Measurements from ENCODE around the gene MAS1L. TPM values are rescaled to one million over a fixed set of nuclear protein-coding genes. Genes with fewer than 3 reads are reported as not detected.

MAS1L gene
- total and polyA plus RNA-seq, 3 donors from 2014 or later: not detected

DNA sequence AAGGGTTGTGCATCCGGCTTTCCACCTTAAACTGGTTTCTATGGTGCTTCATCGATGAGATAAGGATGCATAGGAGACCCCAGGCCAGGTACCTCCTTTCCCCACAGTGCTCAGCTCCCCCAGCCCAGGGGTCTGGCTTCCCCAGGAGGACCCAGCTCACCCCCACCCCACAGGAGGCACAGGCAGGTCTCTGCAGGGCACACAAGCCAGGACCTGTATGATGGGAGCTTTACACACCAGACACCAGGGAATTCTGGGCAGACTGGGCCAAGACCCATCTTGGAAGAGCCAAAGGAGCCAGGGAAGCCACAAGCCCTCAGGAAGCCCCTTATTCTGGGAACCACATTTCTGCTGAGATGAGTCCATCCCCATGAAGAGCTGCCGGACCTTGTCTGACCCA, 42.2 kb upstream of the MAS1L start:
- intact Hi-C loops (cut with DNase I; ENCODE audit: low total_unique reads): no loop called here
- WGBS, 2 donors: 90 to 100% methylated on average over 1 to 3 of the region's 3 CpGs

GRCh38 chr6:29528988-29529560, 41.3 kb upstream of the MAS1L start:
- no peaks in the 10 kb centered on the region for H3K27me3 ChIP-seq
- no peak for DNase-seq

More for the DNA sequence above, 42.2 kb upstream of the MAS1L start:
- H3K9me3 ChIP-seq: no peaks in the 10 kb centered on the region
- H3K27ac ChIP-seq: no peak overlapping the region
- no peak overlapping the region for H3K4me3 ChIP-seq
- no peaks in the 10 kb centered on the region for H3K36me3 ChIP-seq (ENCODE audit: low read depth, missing control alignments)
- H3K27me3 ChIP-seq: no peaks in the 10 kb centered on the region
- no peak for TF ChIP-seq POLR2A (IDR thresholded peaks at IDR 0.05)
- TF ChIP-seq CTCF (IDR thresholded peaks at IDR 0.05): no peak
- no peak for DNase-seq
- no peaks in the 10 kb centered on the region for H3K4me1 ChIP-seq

DNA sequence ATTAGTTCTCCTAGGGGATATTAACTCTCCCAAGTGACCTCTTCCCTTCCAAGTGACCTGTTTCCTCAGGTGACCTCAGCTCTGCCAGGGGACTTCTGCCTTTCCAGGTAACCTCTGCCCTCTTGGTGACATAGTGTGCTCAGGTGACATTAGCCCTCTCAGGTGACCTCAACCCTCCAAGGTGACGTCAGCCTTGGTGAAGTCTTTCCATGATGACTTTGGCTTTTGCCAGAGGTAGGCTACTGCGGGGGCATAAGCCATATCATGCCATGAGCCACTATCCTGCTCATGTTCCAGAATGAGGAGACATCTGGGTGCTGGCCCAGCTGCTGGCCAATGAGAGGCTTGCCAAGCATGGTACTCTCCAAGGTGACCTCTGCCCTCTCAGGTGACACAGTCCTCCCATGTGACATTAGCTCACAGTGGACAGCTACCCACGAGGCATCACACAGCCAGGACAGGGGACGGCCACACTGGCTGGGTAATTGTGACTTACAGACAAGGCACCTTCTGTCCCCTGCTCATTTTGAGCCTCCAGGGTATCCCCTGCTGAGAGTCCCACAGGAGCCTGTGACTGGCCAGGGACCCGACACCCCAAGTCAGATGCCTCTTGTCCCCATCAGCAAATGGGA, 40.7 kb upstream of the MAS1L start:
- intact Hi-C loops (cut with DNase I; ENCODE audit: low total_unique reads): no loop called here
- no peaks in the 10 kb centered on the region for H3K9me3 ChIP-seq
- WGBS, 2 donors: 77 to 100% methylated on average over 2 to 5 of the region's 5 CpGs
- DNase-seq: no peak
- H3K4me3 ChIP-seq: no peak overlapping the region
- H3K4me1 ChIP-seq: no peaks in the 10 kb centered on the region
- TF ChIP-seq POLR2A (IDR thresholded peaks at IDR 0.05) (no peak), CTCF (IDR thresholded peaks at IDR 0.05) (no peak)
- H3K27ac ChIP-seq: no peak overlapping the region
- H3K27me3 ChIP-seq: no peaks in the 10 kb centered on the region
- no peaks in the 10 kb centered on the region for H3K36me3 ChIP-seq (ENCODE audit: low read depth, missing control alignments)

More at GRCh38 chr6:29528988-29529560, 41.3 kb upstream of the MAS1L start:
- H3K4me1 ChIP-seq: no peaks in the 10 kb centered on the region
- no peaks in the 10 kb centered on the region for H3K36me3 ChIP-seq (ENCODE audit: low read depth, missing control alignments)
- H3K4me3 ChIP-seq: no peak overlapping the region
- intact Hi-C loops (cut with DNase I; ENCODE audit: low total_unique reads): no loop called here
- WGBS, 2 donors: 94 to 100% methylated on average over 1 to 2 of the region's 2 CpGs
- no peak overlapping the region for H3K27ac ChIP-seq
- no peaks in the 10 kb centered on the region for H3K9me3 ChIP-seq
- TF ChIP-seq POLR2A (IDR thresholded peaks at IDR 0.05) (no peak), CTCF (IDR thresholded peaks at IDR 0.05) (no peak)

- Histone ChIP-seq H3K27me3 (no peaks in the 10 kb centered on the region), H3K27ac (no peak overlapping the region), H3K36me3 (ENCODE audit: low read depth, missing control alignments) (no peaks in the 10 kb centered on the region), H3K4me1 (no peaks in the 10 kb centered on the region), H3K4me3 (no peak overlapping the region), H3K9me3 (no peaks in the 10 kb centered on the region)
- DNase-seq: no peak
- 81 to 85% methylated on average over 2 of the region's 2 CpGs for WGBS, 2 donors
- intact Hi-C loops (cut with DNase I; ENCODE audit: low total_unique reads): no loop called here
- TF ChIP-seq POLR2A (IDR thresholded peaks at IDR 0.05) (no peak), CTCF (IDR thresholded peaks at IDR 0.05) (no peak)
Observed at GRCh38 chr6:29527564-29527963, 39.8 kb upstream of the MAS1L start.

- Histone ChIP-seq H3K9me3 (no peaks in the 10 kb centered on the region), H3K4me1 (no peaks in the 10 kb centered on the region), H3K27me3 (no peaks in the 10 kb centered on the region), H3K4me3 (no peak overlapping the region), H3K27ac (no peak overlapping the region), H3K36me3 (ENCODE audit: low read depth, missing control alignments) (no peaks in the 10 kb centered on the region)
- intact Hi-C loops (cut with DNase I; ENCODE audit: low total_unique reads): no loop called here
- DNase-seq: no peak
- TF ChIP-seq POLR2A (IDR thresholded peaks at IDR 0.05): no peak
- no peak for TF ChIP-seq CTCF (IDR thresholded peaks at IDR 0.05)
- 81 to 92% methylated on average over 1 of the region's 1 CpG for WGBS, 2 donors
Observed at GRCh38 chr6:29527126-29527525, 39.4 kb upstream of the MAS1L start.
